Activated naive CD4-positive, alpha-beta T cell (primary cell): ENCODE results near the gene MKKS.
"Not testable (repeated sequence)": the region's sequence is repeated elsewhere in the genome, so short reads cannot be mapped to it uniquely, and the experiment has no call there.

Experiments
- DNase-seq, 4 experiments: peaks; one replicate each; lab custom pipeline; 2025; lab: John Stamatoyannopoulos, UW

The MKKS gene

GRCh38 chr20:10412591-10413408 is 21.2 kb downstream of the MKKS start:
- DNase-seq, result no peak

GRCh38 chr20:10411673-10412072 is 22.3 kb downstream of the MKKS start:
- no peak for DNase-seq

- no peak for DNase-seq
These were observed 25.8 kb downstream of the MKKS start for GRCh38 chr20:10408108-10408813.

- DNase-seq, result no peak
These were observed 29.0 kb downstream of the MKKS start for GRCh38 chr20:10404959-10405530.

- DNase-seq, result no peak
These were observed 29.9 kb downstream of the MKKS start for GRCh38 chr20:10404023-10404628.

GRCh38 chr20:10402938-10403608 is 30.9 kb downstream of the MKKS start:
- DNase-seq, result no peak

GRCh38 chr20:10398834-10399369 is 35.1 kb downstream of the MKKS start:
- DNase-seq, result no peak

DNA sequence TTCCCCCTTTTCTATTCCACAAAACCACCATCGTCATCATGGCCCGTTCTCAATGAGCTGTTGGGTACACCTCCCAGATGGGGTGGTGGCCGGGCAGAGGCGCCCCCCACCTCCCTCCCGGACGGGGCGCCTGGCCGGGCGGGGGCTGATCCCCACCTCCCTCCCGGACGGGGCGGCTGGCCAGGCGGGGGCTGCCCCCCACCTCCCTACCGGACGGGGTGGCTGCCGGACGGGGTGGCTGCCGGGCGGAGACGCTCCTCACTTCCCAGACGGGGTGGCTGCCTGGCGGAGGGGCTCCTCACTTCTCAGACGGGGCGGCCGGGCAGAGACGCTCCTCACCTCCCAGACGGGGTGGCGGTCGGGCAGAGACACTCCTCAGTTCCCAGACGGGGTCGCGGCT is 39.3 kb downstream of the MKKS start:
- not testable (repeated sequence) for DNase-seq

- no peak for DNase-seq
These were observed 43.3 kb downstream of the MKKS start for GRCh38 chr20:10390709-10391108.

GRCh38 chr20:10388597-10388996 is 45.4 kb downstream of the MKKS start:
- DNase-seq, result no peak

- no peak for DNase-seq
These were observed 46.3 kb downstream of the MKKS start for GRCh38 chr20:10387686-10388085.

GRCh38 chr20:10385850-10386544 is 48.0 kb downstream of the MKKS start:
- no peak for DNase-seq

DNA sequence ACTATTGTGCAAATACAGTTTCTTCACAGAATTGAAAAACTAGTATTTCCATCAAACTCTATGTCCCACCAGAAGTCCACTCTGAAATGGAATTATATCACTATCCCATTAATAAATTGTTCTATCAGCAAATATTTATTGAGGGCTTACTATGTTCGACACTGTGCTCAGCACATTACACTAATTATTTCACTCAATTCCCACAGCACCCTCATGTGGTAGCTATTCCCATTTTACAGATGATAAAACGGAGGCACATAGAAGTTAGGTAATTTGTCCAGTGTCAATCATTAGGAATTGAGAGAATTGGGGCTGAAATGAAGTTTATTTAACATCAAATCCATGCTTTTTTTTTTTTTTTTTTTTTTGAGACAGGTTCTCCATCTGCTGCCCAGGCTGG is 52.5 kb downstream of the MKKS start:
- no peak for DNase-seq

DNA sequence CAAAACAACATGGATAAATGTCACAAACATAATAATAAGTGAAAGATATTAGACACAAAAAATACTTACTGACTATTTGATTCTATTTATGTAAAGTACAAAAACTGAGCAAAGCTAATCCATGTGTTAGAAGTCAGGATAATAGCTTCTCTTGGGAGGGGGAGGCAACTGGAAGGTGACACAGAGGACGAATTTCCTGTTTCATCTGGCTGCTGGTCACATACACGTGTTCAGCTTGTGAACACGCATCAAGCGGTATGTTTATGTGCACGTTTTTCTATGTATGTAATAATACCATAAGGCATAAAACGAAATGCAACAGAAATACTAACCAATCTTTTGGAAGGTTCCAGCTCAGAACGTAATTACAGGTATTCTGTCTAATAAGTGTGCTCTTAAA is 54.3 kb downstream of the MKKS start:
- DNase-seq, result no peak

- no peak for DNase-seq
These were observed 57.5 kb downstream of the MKKS start for GRCh38 chr20:10376270-10377075.

- no peak for DNase-seq
These were observed 58.8 kb downstream of the MKKS start for GRCh38 chr20:10375191-10375590.

- DNase-seq, result no peak
These were observed 60.0 kb downstream of the MKKS start for GRCh38 chr20:10374036-10374435.

GRCh38 chr20:10371467-10371866 is 62.6 kb downstream of the MKKS start:
- DNase-seq, result no peak

- no peak for DNase-seq
These were observed 63.7 kb downstream of the MKKS start for GRCh38 chr20:10370091-10370887.

DNA sequence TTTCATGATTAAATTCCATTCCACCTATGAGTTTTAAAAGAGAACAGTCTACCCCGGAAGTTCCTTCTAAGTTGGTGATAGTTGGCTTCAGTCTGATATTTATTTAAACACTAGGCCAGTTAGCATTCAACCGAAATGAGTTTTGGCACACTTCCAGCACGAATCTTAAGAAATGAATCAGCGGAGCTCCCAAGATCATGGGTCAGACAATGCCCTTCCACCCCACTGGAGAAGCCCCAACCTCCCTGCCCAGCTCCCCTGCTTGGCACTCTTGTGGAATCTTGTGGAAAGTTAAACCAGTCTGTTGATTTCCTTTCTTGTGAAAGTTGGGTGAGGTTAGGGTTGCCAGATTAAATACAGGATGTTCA is 64.3 kb downstream of the MKKS start:
- no peak for DNase-seq
